ENCODE data around the gene KLK12.

Gene KLK12

GRCh38 chr19:51016798-51017683, 17.8 kb downstream of the KLK12 start:
- TF ChIP-seq ZNF274 (IDR thresholded peaks at IDR 0.05; ENCODE audit: low read depth, low read length) (no peak), SUZ12 (IDR thresholded peaks at IDR 0.05; ENCODE audit: extremely low read depth, insufficient read depth, insufficient read length) (no peak), YY1 (IDR thresholded peaks at IDR 0.05; ENCODE audit: insufficient read depth, insufficient read length) (no peak)
- Histone ChIP-seq H3K9ac (ENCODE audit: insufficient read length, low read depth) (peak overlapping the region; percentile 72), H3K36me3 (ENCODE audit: insufficient read depth, insufficient read length, low read length) (no peaks in the 10 kb centered on the region), H3K4me1 (ENCODE audit: insufficient read depth, insufficient read length) (no peaks in the 10 kb centered on the region), H3K9me3 (ENCODE audit: insufficient read depth, low read length) (no peaks in the 10 kb centered on the region), H3K4me3 (ENCODE audit: insufficient read length, low read depth) (peak overlapping the region; percentile 60), H3K27me3 (ENCODE audit: insufficient read depth, insufficient read length) (peaks cover 23% of the 10 kb centered on the region)
- peak; percentile 59 for DNase-seq (ENCODE audit: low read depth, low spot score)

- Histone ChIP-seq H3K4me3 (ENCODE audit: insufficient read length, low read depth) (no peak overlapping the region), H3K36me3 (ENCODE audit: insufficient read depth, insufficient read length, low read length) (no peaks in the 10 kb centered on the region)
Observed at GRCh38 chr19:51015691-51016267, 19.0 kb downstream of the KLK12 start.

GRCh38 chr19:51014242-51014641, 20.6 kb downstream of the KLK12 start:
- no peak for DNase-seq (ENCODE audit: low read depth, low spot score)
- Histone ChIP-seq H3K4me3 (ENCODE audit: insufficient read length, low read depth) (no peak overlapping the region), H3K9ac (ENCODE audit: insufficient read length, low read depth) (no peak overlapping the region), H3K36me3 (ENCODE audit: insufficient read depth, insufficient read length, low read length) (no peaks in the 10 kb centered on the region), H3K27me3 (ENCODE audit: insufficient read depth, insufficient read length) (peaks cover 16% of the 10 kb centered on the region), H3K4me1 (ENCODE audit: insufficient read depth, insufficient read length) (no peaks in the 10 kb centered on the region), H3K9me3 (ENCODE audit: insufficient read depth, low read length) (no peaks in the 10 kb centered on the region)
- no peak for TF ChIP-seq ZNF274 (IDR thresholded peaks at IDR 0.05; ENCODE audit: low read depth, low read length)
- TF ChIP-seq SUZ12 (IDR thresholded peaks at IDR 0.05; ENCODE audit: extremely low read depth, insufficient read depth, insufficient read length), result no peak

More at GRCh38 chr19:51015691-51016267, 19.0 kb downstream of the KLK12 start:
- H3K27me3 ChIP-seq (ENCODE audit: insufficient read depth, insufficient read length), result peaks cover 23% of the 10 kb centered on the region
- H3K9ac ChIP-seq (ENCODE audit: insufficient read length, low read depth), result no peak overlapping the region
- TF ChIP-seq YY1 (IDR thresholded peaks at IDR 0.05; ENCODE audit: insufficient read depth, insufficient read length), result no peak
- no peak for TF ChIP-seq ZNF274 (IDR thresholded peaks at IDR 0.05; ENCODE audit: low read depth, low read length)
- TF ChIP-seq SUZ12 (IDR thresholded peaks at IDR 0.05; ENCODE audit: extremely low read depth, insufficient read depth, insufficient read length), result no peak
- no peaks in the 10 kb centered on the region for H3K9me3 ChIP-seq (ENCODE audit: insufficient read depth, low read length)
- no peak for DNase-seq (ENCODE audit: low read depth, low spot score)
- H3K4me1 ChIP-seq (ENCODE audit: insufficient read depth, insufficient read length), result no peaks in the 10 kb centered on the region

GRCh38 chr19:51012661-51013190, 22.1 kb downstream of the KLK12 start:
- no peaks in the 10 kb centered on the region for H3K9me3 ChIP-seq (ENCODE audit: insufficient read depth, low read length)
- no peak for TF ChIP-seq SUZ12 (IDR thresholded peaks at IDR 0.05; ENCODE audit: extremely low read depth, insufficient read depth, insufficient read length)
- no peak for TF ChIP-seq ZNF274 (IDR thresholded peaks at IDR 0.05; ENCODE audit: low read depth, low read length)
- no peak for TF ChIP-seq YY1 (IDR thresholded peaks at IDR 0.05; ENCODE audit: insufficient read depth, insufficient read length)
- H3K4me1 ChIP-seq (ENCODE audit: insufficient read depth, insufficient read length), result no peaks in the 10 kb centered on the region
- H3K36me3 ChIP-seq (ENCODE audit: insufficient read depth, insufficient read length, low read length), result no peaks in the 10 kb centered on the region
- H3K27me3 ChIP-seq (ENCODE audit: insufficient read depth, insufficient read length), result peaks cover 5% of the 10 kb centered on the region
- no peak overlapping the region for H3K4me3 ChIP-seq (ENCODE audit: insufficient read length, low read depth)
- H3K9ac ChIP-seq (ENCODE audit: insufficient read length, low read depth), result no peak overlapping the region
- no peak for DNase-seq (ENCODE audit: low read depth, low spot score)

- no peak for TF ChIP-seq YY1 (IDR thresholded peaks at IDR 0.05; ENCODE audit: insufficient read depth, insufficient read length)
- TF ChIP-seq ZNF274 (IDR thresholded peaks at IDR 0.05; ENCODE audit: low read depth, low read length), result no peak
- no peak for TF ChIP-seq SUZ12 (IDR thresholded peaks at IDR 0.05; ENCODE audit: extremely low read depth, insufficient read depth, insufficient read length)
Observed at GRCh38 chr19:51010066-51010795, 24.6 kb downstream of the KLK12 start.

GRCh38 chr19:51009061-51009891, 25.5 kb downstream of the KLK12 start:
- no peak overlapping the region for H3K9ac ChIP-seq (ENCODE audit: insufficient read length, low read depth)
- H3K27me3 ChIP-seq (ENCODE audit: insufficient read depth, insufficient read length), result peaks cover 5% of the 10 kb centered on the region
- DNase-seq (ENCODE audit: low read depth, low spot score), result no peak
- no peaks in the 10 kb centered on the region for H3K9me3 ChIP-seq (ENCODE audit: insufficient read depth, low read length)
- no peaks in the 10 kb centered on the region for H3K36me3 ChIP-seq (ENCODE audit: insufficient read depth, insufficient read length, low read length)
- no peaks in the 10 kb centered on the region for H3K4me1 ChIP-seq (ENCODE audit: insufficient read depth, insufficient read length)
- no peak for TF ChIP-seq YY1 (IDR thresholded peaks at IDR 0.05; ENCODE audit: insufficient read depth, insufficient read length)
- TF ChIP-seq ZNF274 (IDR thresholded peaks at IDR 0.05; ENCODE audit: low read depth, low read length), result no peak
- H3K4me3 ChIP-seq (ENCODE audit: insufficient read length, low read depth), result no peak overlapping the region

More at GRCh38 chr19:51010066-51010795, 24.6 kb downstream of the KLK12 start:
- Histone ChIP-seq H3K4me1 (ENCODE audit: insufficient read depth, insufficient read length) (no peaks in the 10 kb centered on the region), H3K27me3 (ENCODE audit: insufficient read depth, insufficient read length) (peaks cover 5% of the 10 kb centered on the region), H3K36me3 (ENCODE audit: insufficient read depth, insufficient read length, low read length) (no peaks in the 10 kb centered on the region), H3K4me3 (ENCODE audit: insufficient read length, low read depth) (no peak overlapping the region), H3K9me3 (ENCODE audit: insufficient read depth, low read length) (no peaks in the 10 kb centered on the region), H3K9ac (ENCODE audit: insufficient read length, low read depth) (no peak overlapping the region)
- no peak for DNase-seq (ENCODE audit: low read depth, low spot score)

Measured in NT2/D1 (cell line).